LNCaP clone FGC (cell line): ENCODE measurements around the gene FBN3.

Source experiments
- DNase-seq: peaks from one replicate; pipeline ENCODE4 v3.0.0-alpha.2; 2011; ENCODE audit warnings: low read depth
- H3K4me3 ChIP-seq: 2 replicates; pipeline ENCODE4 v1.5.1; 2011; ENCODE audit warnings: mild to moderate bottlenecking, low read depth, low read length, control low read depth
- TF ChIP-seq, protein P1 (sequence below): IDR thresholded peaks from 2 replicates; pipeline ENCODE4 v1.5.1; 2012; ENCODE audit warnings: mild to moderate bottlenecking; ENCODE audit not compliant: control insufficient read depth, insufficient read depth; ENCODE audit errors: extremely low read depth

The FBN3 gene

DNA sequence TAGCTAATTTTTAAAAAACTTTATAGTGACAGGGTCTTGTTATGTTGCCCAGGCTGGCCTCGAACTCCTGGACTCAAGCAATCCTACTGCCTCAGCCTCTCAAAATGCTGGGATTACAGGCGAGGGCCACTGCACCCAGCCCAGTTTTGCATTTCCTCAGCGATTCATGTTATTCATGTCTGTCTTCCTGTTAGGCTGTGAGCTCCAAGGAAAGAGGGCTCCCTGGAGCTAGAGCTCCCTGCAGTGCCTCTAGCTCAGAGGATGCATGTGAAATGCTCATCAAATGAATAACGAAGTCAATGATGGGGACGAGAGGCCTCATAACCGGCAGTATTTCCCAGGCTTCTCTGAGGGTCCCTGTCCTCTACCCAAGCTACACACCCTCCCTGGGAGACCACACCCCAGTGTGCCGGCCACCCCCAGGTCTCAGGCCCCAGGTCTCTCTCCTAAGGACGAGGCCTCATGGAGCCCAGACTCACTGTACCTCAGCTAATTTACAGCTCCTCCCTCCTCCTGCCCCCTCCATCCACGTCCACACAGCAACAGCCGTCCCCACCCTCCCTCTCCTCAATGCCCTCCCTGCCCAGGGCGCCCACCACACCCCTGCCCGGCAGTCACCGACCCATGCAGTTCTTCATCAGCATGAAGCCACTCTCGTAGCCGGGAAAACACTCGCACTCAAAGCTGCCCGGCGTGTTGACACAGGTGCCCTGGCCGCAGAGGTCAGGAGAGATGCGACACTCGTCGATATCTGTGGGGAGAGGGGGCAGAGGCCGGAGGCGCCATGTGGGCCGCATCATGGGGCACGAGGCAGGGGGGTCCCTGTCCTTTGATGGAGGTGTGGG is 28.5 kb downstream of the FBN3 start:
- no peak for DNase-seq
- TF ChIP-seq, protein P1, sequence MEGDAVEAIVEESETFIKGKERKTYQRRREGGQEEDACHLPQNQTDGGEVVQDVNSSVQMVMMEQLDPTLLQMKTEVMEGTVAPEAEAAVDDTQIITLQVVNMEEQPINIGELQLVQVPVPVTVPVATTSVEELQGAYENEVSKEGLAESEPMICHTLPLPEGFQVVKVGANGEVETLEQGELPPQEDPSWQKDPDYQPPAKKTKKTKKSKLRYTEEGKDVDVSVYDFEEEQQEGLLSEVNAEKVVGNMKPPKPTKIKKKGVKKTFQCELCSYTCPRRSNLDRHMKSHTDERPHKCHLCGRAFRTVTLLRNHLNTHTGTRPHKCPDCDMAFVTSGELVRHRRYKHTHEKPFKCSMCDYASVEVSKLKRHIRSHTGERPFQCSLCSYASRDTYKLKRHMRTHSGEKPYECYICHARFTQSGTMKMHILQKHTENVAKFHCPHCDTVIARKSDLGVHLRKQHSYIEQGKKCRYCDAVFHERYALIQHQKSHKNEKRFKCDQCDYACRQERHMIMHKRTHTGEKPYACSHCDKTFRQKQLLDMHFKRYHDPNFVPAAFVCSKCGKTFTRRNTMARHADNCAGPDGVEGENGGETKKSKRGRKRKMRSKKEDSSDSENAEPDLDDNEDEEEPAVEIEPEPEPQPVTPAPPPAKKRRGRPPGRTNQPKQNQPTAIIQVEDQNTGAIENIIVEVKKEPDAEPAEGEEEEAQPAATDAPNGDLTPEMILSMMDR = no peak
- no peak overlapping the region for H3K4me3 ChIP-seq

- no peak for DNase-seq
- TF ChIP-seq, protein P1 = no peak
- no peak overlapping the region for H3K4me3 ChIP-seq
These were observed 31.4 kb downstream of the FBN3 start for GRCh38 chr19:8117991-8118390.

GRCh38 chr19:8116437-8117293 is 32.7 kb downstream of the FBN3 start:
- no peak overlapping the region for H3K4me3 ChIP-seq
- TF ChIP-seq, protein P1 = peak; percentile 26; the same call in 1 of the 2 replicates
- DNase-seq = no peak

- no peak overlapping the region for H3K4me3 ChIP-seq
- DNase-seq = no peak
- TF ChIP-seq, protein P1 = no peak
These were observed 33.5 kb downstream of the FBN3 start for GRCh38 chr19:8115805-8116396.

GRCh38 chr19:8113017-8113416 is 36.4 kb downstream of the FBN3 start:
- TF ChIP-seq, protein P1 = no peak
- H3K4me3 ChIP-seq = no peak overlapping the region
- DNase-seq = no peak

DNA sequence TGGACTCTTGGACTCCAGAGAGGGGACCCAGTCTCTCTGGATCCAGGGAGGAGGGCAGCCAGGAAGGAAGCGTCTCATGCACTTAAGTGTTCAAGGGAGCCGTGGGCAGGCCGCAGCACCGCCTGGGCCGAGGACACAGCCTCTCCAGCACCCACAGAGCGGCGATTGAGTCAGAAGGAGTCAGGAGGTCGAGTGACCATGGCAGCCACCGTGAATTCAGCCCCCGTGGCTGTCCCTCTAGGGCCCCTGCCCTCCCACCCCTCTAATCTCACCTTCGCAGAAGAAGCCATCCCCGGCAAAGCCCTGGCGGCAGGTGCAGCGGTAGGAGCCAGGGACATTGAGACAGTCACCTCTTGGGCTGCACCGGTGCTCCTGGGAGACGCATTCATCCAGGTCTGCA is 38.0 kb downstream of the FBN3 start:
- TF ChIP-seq, protein P1 = no peak
- no peak for DNase-seq
- H3K4me3 ChIP-seq = no peak overlapping the region
